NCI-H1092 treated with DMSO at 0.1 percent for 48 hours (cell line): ENCODE results near the gene NYNRIN.
A peak's percentile ranks its signal among the peaks of the same experiment; 100 is the strongest.

Experiments used
- DNase-seq: peaks from one replicate; lab custom pipeline; 2025; lab: John Stamatoyannopoulos, UW

NYNRIN gene

GRCh38 chr14:24456980-24457379 is 58.2 kb downstream of the NYNRIN start:
- DNase-seq, result no peak

GRCh38 chr14:24458736-24459135 is 59.9 kb downstream of the NYNRIN start:
- no peak for DNase-seq

- DNase-seq, result peak; percentile 36
Measured at GRCh38 chr14:24459331-24459730, 60.5 kb downstream of the NYNRIN start.

- DNase-seq, result no peak
Measured at GRCh38 chr14:24461336-24461735, 62.5 kb downstream of the NYNRIN start.

- no peak for DNase-seq
Measured at GRCh38 chr14:24463017-24463883, 64.4 kb downstream of the NYNRIN start.

GRCh38 chr14:24463884-24464785 is 65.3 kb downstream of the NYNRIN start:
- peak; percentile 76 for DNase-seq

GRCh38 chr14:24465368-24465767 is 66.6 kb downstream of the NYNRIN start:
- no peak for DNase-seq

GRCh38 chr14:24465805-24466204 is 67.0 kb downstream of the NYNRIN start:
- DNase-seq, result no peak
